ENCODE measurements around the gene SIK3.

- TF ChIP-seq CTCF (IDR thresholded peaks at IDR 0.05; ENCODE audit: low read depth, low read length), result no peak
- no peak for TF ChIP-seq MYC (IDR thresholded peaks at IDR 0.05; ENCODE audit: low read depth, low read length)
- TF ChIP-seq POLR2A (IDR thresholded peaks at IDR 0.05; ENCODE audit: extremely low read depth, insufficient read length), result no peak
- peak; percentile 41; the same call in 1 of the 2 replicates for TF ChIP-seq MAX (IDR thresholded peaks at IDR 0.05; ENCODE audit: low read depth, low read length)
These were observed 304.5 kb downstream of the SIK3 start for GRCh38 chr11:116793772-116794097.
